Endothelial cell of umbilical vein (primary cell): ENCODE measurements around the gene DSG1.

Source experiments
- CTCF ChIP-seq, 2 donors: IDR thresholded peaks; 1 replicate in 1 of 2; 2 replicates in 1 of 2; pipeline ENCODE4 v1.5.1; 2011; ENCODE audit warnings: low read length in 2 of 2, mild to moderate bottlenecking in 2 of 2, moderate library complexity in 2 of 2, control low read depth in 1 of 2, inconsistent platforms in 1 of 2, low read depth in 1 of 2; ENCODE audit not compliant: insufficient read depth in 1 of 2; ENCODE audit errors: extremely low read depth in 1 of 2
- EZH2 ChIP-seq: IDR thresholded peaks from 2 replicates; pipeline ENCODE4 v1.6.1; 2012; ENCODE audit warnings: borderline replicate concordance, low read depth, mild to moderate bottlenecking, moderate library complexity, low read length, inconsistent platforms; ENCODE audit not compliant: severe bottlenecking
- FOS ChIP-seq: IDR thresholded peaks from 2 replicates; pipeline ENCODE4 v1.6.1; 2011; ENCODE audit warnings: mild to moderate bottlenecking, low read length, moderate library complexity, borderline replicate concordance; ENCODE audit not compliant: insufficient read depth
- JUN ChIP-seq: IDR thresholded peaks from 2 replicates; pipeline ENCODE4 v1.6.1; 2011; ENCODE audit warnings: borderline replicate concordance, low read depth; ENCODE audit not compliant: insufficient read length, insufficient read depth
- MAX ChIP-seq: IDR thresholded peaks from 2 replicates; pipeline ENCODE4 v1.6.1; 2011; ENCODE audit not compliant: insufficient read depth, insufficient read length
- MYC ChIP-seq: IDR thresholded peaks from one replicate; pipeline ENCODE4 v1.6.1; 2011; ENCODE audit warnings: mild to moderate bottlenecking, low read depth, low read length
- POLR2A ChIP-seq: IDR thresholded peaks from 2 replicates; pipeline ENCODE4 v1.6.1; 2012; ENCODE audit warnings: low read depth, mild to moderate bottlenecking, control low read depth, low read length
- POLR2AphosphoS5 ChIP-seq: IDR thresholded peaks from 2 replicates; pipeline ENCODE4 v1.6.1; 2012; ENCODE audit warnings: low read depth, mild to moderate bottlenecking, control low read depth, low read length, moderate library complexity; ENCODE audit not compliant: insufficient read depth

GRCh38 chr18:31291688-31292087 lies 26.3 kb upstream of the DSG1 start:
- TF ChIP-seq CTCF (IDR thresholded peaks at IDR 0.05; ENCODE audit: extremely low read depth in 1 of 2, insufficient read depth in 1 of 2, low read depth in 1 of 2, low read length in 2 of 2) (no peak), POLR2AphosphoS5 (no peak), MAX (no peak), JUN (no peak), POLR2A (no peak), MYC (no peak), EZH2 (no peak), FOS (no peak)
